Measurements from ENCODE around the gene ISM1. TPM values are rescaled to one million over a fixed set of nuclear protein-coding genes. Genes with fewer than 3 reads are reported as not detected.

ISM1 gene
- total RNA-seq, 2 donors from 2014 or later: 0.45 to 2.2 TPM

DNA sequence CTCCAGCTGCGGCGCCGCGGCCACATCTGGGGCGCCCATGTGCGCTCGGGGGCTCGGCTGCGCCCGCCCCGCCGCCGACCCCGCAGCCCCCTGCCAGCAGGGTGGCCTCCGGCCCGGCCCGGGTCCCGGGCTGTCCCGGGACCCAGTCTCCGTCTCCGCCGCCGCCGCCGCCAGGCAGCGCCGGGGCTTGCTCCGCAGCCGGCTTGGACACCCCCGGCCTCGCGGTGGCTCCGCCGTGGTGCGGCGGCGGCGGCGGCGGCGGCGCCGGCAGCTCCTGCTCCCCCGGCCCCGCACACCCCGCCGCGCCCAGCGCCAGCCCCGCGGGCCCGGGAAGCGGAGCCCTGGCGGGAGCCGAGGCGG, 219 bp downstream of the ISM1 start:
- 0% methylated on average over 15 of the region's 56 CpGs for WGBS
- Histone ChIP-seq H3K9me3 (no peaks in the 10 kb centered on the region), H3K4me1 (replicated peaks) (peaks cover 4% of the 10 kb centered on the region), H3K27me3 (replicated peaks; ENCODE audit: insufficient read depth) (peaks cover 2% of the 10 kb centered on the region), H3K36me3 (no peaks in the 10 kb centered on the region), H3K27ac (no peak overlapping the region), H3K4me3 (peak overlapping the region; percentile 38 to 40)
- no peak for DNase-seq (ENCODE audit: low spot score)
- intact Hi-C loops (cut with DNase I): no loop called here
- TF ChIP-seq POLR2AphosphoS5 (IDR thresholded peaks at IDR 0.05) (no peak), POLR2A (IDR thresholded peaks at IDR 0.05) (no peak)
- TF ChIP-seq, protein P1, sequence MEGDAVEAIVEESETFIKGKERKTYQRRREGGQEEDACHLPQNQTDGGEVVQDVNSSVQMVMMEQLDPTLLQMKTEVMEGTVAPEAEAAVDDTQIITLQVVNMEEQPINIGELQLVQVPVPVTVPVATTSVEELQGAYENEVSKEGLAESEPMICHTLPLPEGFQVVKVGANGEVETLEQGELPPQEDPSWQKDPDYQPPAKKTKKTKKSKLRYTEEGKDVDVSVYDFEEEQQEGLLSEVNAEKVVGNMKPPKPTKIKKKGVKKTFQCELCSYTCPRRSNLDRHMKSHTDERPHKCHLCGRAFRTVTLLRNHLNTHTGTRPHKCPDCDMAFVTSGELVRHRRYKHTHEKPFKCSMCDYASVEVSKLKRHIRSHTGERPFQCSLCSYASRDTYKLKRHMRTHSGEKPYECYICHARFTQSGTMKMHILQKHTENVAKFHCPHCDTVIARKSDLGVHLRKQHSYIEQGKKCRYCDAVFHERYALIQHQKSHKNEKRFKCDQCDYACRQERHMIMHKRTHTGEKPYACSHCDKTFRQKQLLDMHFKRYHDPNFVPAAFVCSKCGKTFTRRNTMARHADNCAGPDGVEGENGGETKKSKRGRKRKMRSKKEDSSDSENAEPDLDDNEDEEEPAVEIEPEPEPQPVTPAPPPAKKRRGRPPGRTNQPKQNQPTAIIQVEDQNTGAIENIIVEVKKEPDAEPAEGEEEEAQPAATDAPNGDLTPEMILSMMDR (IDR thresholded peaks at IDR 0.05): no peak

DNA sequence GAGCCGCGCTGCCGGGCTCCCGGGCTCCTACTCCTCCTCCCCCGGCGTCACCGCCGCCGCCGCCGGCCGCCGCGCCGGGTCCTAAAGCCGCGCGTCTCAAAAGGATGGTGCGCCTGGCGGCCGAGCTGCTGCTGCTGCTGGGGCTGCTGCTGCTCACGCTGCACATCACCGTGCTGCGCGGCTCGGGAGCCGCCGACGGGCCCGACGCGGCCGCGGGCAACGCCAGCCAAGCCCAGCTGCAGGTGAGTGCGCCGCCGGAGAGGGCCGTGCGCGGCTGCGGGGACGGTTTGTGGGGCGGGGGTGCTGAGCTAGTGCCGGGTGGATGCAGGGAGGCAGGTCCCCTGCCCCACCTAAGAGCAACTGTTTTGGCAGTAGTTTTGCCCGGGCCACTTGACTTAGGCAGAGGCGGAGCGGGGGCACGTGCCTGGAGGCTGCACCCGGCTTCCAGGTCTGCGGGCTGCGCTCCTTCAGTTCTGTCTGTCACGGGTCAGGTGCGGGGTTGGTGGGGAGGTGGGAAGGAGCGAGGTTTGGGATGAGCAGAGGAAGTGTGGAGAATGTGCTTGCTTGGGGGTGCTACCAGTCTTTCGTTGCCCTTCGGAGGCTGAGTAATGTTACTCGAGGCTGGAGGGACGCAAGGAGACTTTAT, 722 bp downstream of the ISM1 start:
- H3K9me3 ChIP-seq: no peaks in the 10 kb centered on the region
- TF ChIP-seq POLR2AphosphoS5 (IDR thresholded peaks at IDR 0.05): no peak
- TF ChIP-seq, protein P1 (IDR thresholded peaks at IDR 0.05): peak in 1 of 4 experiments; percentile 17
- peak; percentile 29 for DNase-seq (ENCODE audit: low spot score)
- peaks cover 4% of the 10 kb centered on the region for H3K4me1 ChIP-seq (replicated peaks)
- WGBS: 2% methylated on average over 57 of the region's 59 CpGs
- H3K36me3 ChIP-seq: no peaks in the 10 kb centered on the region
- intact Hi-C loops (cut with DNase I): no loop called here
- H3K27ac ChIP-seq: no peak overlapping the region
- peaks cover 2% of the 10 kb centered on the region for H3K27me3 ChIP-seq (replicated peaks; ENCODE audit: insufficient read depth)
- peak overlapping the region; percentile 38 to 40 for H3K4me3 ChIP-seq

DNA sequence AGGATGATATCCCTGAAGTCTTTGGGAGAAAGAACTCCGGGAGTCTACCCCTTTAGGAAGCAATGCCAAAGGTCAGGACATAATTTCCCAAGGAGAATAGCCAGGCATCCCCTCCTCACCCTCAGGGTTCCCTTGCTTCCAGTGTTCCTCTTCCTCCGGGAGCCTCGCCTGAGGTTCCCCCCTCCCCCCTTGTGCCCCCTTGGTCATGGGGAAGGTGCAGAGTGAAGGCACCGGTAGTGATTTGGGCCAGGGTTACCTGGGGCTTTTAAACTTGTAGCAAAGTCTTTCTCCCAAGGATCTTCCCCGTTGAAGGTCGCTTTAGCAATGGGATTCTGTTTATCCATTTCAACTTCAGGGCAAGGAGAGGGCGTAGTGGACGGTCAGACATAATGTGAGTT, 1.2 kb downstream of the ISM1 start:
- intact Hi-C loops (cut with DNase I): no loop called here
- Histone ChIP-seq H3K4me3 (no peak overlapping the region), H3K27me3 (replicated peaks; ENCODE audit: insufficient read depth) (peaks cover 2% of the 10 kb centered on the region), H3K9me3 (no peaks in the 10 kb centered on the region), H3K4me1 (replicated peaks) (peaks cover 4% of the 10 kb centered on the region), H3K27ac (no peak overlapping the region), H3K36me3 (no peaks in the 10 kb centered on the region)
- WGBS: 56% methylated on average over 8 of the region's 8 CpGs
- TF ChIP-seq, protein P1 (IDR thresholded peaks at IDR 0.05): no peak
- TF ChIP-seq POLR2AphosphoS5 (IDR thresholded peaks at IDR 0.05) (no peak), POLR2A (IDR thresholded peaks at IDR 0.05) (no peak)
- no peak for DNase-seq (ENCODE audit: low spot score)

DNA sequence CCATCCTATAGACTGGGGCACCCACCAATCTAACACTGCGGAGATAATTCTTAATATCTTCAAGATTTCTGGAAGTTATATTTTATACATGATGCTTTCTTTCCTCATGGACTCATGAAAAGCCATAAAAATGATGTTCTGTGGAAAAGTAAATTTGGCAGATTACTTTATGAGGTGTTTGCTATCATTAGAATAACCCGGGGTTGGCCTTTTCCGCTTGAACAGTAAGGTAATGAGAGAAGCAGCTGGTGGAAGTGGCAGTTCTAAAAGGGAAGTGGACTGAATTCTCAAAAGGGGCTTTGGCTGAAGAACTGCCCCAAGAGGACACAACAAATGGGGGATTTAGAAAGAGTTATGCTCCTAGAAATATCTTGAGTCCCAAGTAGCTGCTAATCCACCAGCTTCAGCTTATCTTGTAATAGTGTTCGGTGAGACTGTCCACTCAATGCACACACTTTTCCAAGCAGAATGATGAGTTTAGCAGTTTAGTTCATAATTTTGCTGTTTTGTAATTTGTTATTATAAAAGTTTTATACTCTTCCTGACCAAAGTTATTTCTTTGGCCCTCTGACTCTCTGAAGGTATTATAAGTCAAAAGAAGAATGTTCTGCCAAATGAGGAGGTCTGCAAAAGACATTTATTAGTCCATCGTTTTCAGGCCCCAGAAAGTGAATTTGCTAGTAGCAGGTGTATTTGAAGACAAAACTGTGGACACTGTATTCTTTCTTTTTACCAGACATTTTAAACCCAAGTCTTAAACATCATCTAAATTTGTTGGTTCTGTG, 2.9 kb downstream of the ISM1 start:
- 42% methylated on average over 5 of the region's 5 CpGs for WGBS
- Histone ChIP-seq H3K4me1 (replicated peaks) (peaks cover 4% of the 10 kb centered on the region), H3K4me3 (no peak overlapping the region), H3K9me3 (no peaks in the 10 kb centered on the region), H3K27me3 (replicated peaks; ENCODE audit: insufficient read depth) (peaks cover 2% of the 10 kb centered on the region), H3K27ac (no peak overlapping the region), H3K36me3 (no peaks in the 10 kb centered on the region)
- TF ChIP-seq POLR2AphosphoS5 (IDR thresholded peaks at IDR 0.05) (no peak), POLR2A (IDR thresholded peaks at IDR 0.05) (no peak)
- TF ChIP-seq, protein P1 (IDR thresholded peaks at IDR 0.05): no peak
- DNase-seq (ENCODE audit: low spot score): no peak
- intact Hi-C loops (cut with DNase I): no loop called here

DNA sequence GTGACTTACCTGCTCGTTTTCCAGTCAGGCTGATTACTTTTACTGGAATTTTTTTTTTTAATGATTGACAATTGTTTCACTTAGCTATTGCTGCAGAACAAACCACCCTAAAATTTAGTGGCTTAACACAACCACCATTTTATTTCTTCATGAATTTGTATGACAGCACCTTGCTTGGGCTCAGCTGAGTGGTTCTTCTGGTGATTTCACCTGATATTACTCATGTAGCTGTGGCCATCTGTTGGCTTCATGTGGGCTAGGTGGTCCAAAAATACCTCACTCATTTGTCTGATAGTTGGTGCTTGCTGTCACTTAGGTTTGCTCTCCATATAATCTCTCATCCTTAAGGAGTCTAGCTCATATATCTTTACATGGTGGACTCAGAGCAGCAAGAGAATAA, 5.3 kb downstream of the ISM1 start:
- Histone ChIP-seq H3K36me3 (no peaks in the 10 kb centered on the region), H3K9me3 (no peaks in the 10 kb centered on the region), H3K27ac (no peak overlapping the region), H3K4me1 (replicated peaks) (no peaks in the 10 kb centered on the region), H3K27me3 (replicated peaks; ENCODE audit: insufficient read depth) (no peaks in the 10 kb centered on the region), H3K4me3 (no peak overlapping the region)
- TF ChIP-seq, protein P1 (IDR thresholded peaks at IDR 0.05): no peak
- TF ChIP-seq POLR2AphosphoS5 (IDR thresholded peaks at IDR 0.05) (no peak), POLR2A (IDR thresholded peaks at IDR 0.05) (no peak)
- WGBS: 63% methylated on average over 1 of the region's 1 CpG
- DNase-seq (ENCODE audit: low spot score): no peak
- intact Hi-C loops (cut with DNase I): no loop called here

All from prostate gland (tissue), 2 donors.